ENCODE data around the gene ZNRF1. TPM values are rescaled to one million over a fixed set of nuclear protein-coding genes. Genes with fewer than 3 reads are reported as not detected.
"Not testable (repeated sequence)": the region's sequence is repeated elsewhere in the genome, so short reads cannot be mapped to it uniquely, and the experiment has no call there.

Gene ZNRF1
- total RNA-seq, 1 donor from 2014 or later: 53.7 TPM

- Histone ChIP-seq H3K36me3 (no peaks in the 10 kb centered on the region), H3K27me3 (no peaks in the 10 kb centered on the region), H3K27ac (peak within 1 kb of the TSS; percentile 58 to 73), H3K9me3 (no peaks in the 10 kb centered on the region), H3K4me1 (peaks cover 0 to 9% of the 10 kb centered on the region in 2 donors), H3K4me3 (peak within 1 kb of the TSS; percentile 81 to 83)
- peak; percentile 100 for DNase-seq (ENCODE audit: low spot score in 2 of 2)
- intact Hi-C loops (cut with DNase I): loop anchor here (1.0 to 10.0 kb wide), 5 partner anchors 14 to 640 kb away; partner anchors contain the start of genes ADAT1 and ZFP1
- TF ChIP-seq CTCF (IDR thresholded peaks at IDR 0.05): no peak
Measured at GRCh38 chr16:74984529-74985296, 14.1 kb upstream of the ZNRF1 start, which contains the start of gene WDR59. Gene WDR59, minus strand, starts transcription at chr16:74985123. Its CDS starts 106 bp downstream, at chr16:74985017.

GRCh38 chr16:74987027-74987681 lies 11.7 kb upstream of the ZNRF1 start:
- no peak overlapping the region for H3K27ac ChIP-seq
- intact Hi-C loops (cut with DNase I): loop anchor here (10.0 kb wide), 1 partner anchor 638 kb away; the partner anchor contains the start of gene ADAT1
- no peak for TF ChIP-seq CTCF (IDR thresholded peaks at IDR 0.05)
- peaks cover 0 to 9% of the 10 kb centered on the region in 2 donors for H3K4me1 ChIP-seq
- H3K9me3 ChIP-seq: no peaks in the 10 kb centered on the region
- no peak overlapping the region for H3K4me3 ChIP-seq
- H3K27me3 ChIP-seq: no peaks in the 10 kb centered on the region
- DNase-seq (ENCODE audit: low spot score in 2 of 2): no peak
- H3K36me3 ChIP-seq: no peaks in the 10 kb centered on the region

GRCh38 chr16:74989864-74990263 lies 9.0 kb upstream of the ZNRF1 start:
- DNase-seq (ENCODE audit: low spot score in 2 of 2); H3K4me1 ChIP-seq; H3K27ac ChIP-seq; H3K36me3 ChIP-seq; H3K9me3 ChIP-seq; H3K27me3 ChIP-seq; H3K4me3 ChIP-seq: not testable (repeated sequence)
- intact Hi-C loops (cut with DNase I): loop anchor here (10.0 kb wide), 1 partner anchor 635 kb away; the partner anchor contains the start of gene ADAT1

GRCh38 chr16:74990832-74991231 lies 8.0 kb upstream of the ZNRF1 start:
- TF ChIP-seq CTCF (IDR thresholded peaks at IDR 0.05): no peak
- Histone ChIP-seq H3K4me3 (no peak overlapping the region), H3K9me3 (no peaks in the 10 kb centered on the region), H3K27me3 (no peaks in the 10 kb centered on the region), H3K36me3 (no peaks in the 10 kb centered on the region), H3K4me1 (no peaks in the 10 kb centered on the region), H3K27ac (no peak overlapping the region)
- intact Hi-C loops (cut with DNase I): no loop called here
- DNase-seq (ENCODE audit: low spot score in 2 of 2): no peak

GRCh38 chr16:74991268-74991592 lies 7.6 kb upstream of the ZNRF1 start:
- no peaks in the 10 kb centered on the region for H3K9me3 ChIP-seq
- H3K27ac ChIP-seq: no peak overlapping the region
- no peak for TF ChIP-seq CTCF (IDR thresholded peaks at IDR 0.05)
- intact Hi-C loops (cut with DNase I): no loop called here
- no peaks in the 10 kb centered on the region for H3K36me3 ChIP-seq
- H3K4me1 ChIP-seq: no peaks in the 10 kb centered on the region
- H3K27me3 ChIP-seq: no peaks in the 10 kb centered on the region
- H3K4me3 ChIP-seq: no peak overlapping the region
- no peak for DNase-seq (ENCODE audit: low spot score in 2 of 2)
